Body of pancreas (tissue), 4 donors: ENCODE data around the gene ANG. TPM values are rescaled to one million over a fixed set of nuclear protein-coding genes. Genes with fewer than 3 reads are reported as not detected.

ENCODE experiments used
- ATAC-seq: fragments of 150-250 bp; one replicate; pipeline ENCODE4 v1.9.1; 2016
- DNase-seq, 4 donors: peaks; one replicate each; pipeline ENCODE4 v3.0.0-alpha.2; 2019
- H3K27ac ChIP-seq, 4 donors: fragments of 200-600 bp; sonication (generic); 1 replicate in 3 of 4; 2 replicates in 1 of 4; pipeline versions ENCODE4 v1.5.1 to v1.6.1; 2016 to 2019; ENCODE audit warnings: mild to moderate bottlenecking in 1 of 4, mixed read lengths in 1 of 4, moderate library complexity in 1 of 4
- H3K27me3 ChIP-seq, 2 donors: fragments of 200-600 bp; sonication (generic); one replicate each; pipeline ENCODE4 v1.6.0; 2016; ENCODE audit warnings: mild to moderate bottlenecking in 1 of 2
- H3K36me3 ChIP-seq, 2 donors: fragments of 200-600 bp; sonication (generic); replicated peaks in 1 of 2; 2 replicates each; pipeline ENCODE4 v1.5.1; 2016; ENCODE audit warnings: low read depth in 2 of 2; ENCODE audit not compliant: insufficient read depth in 1 of 2
- H3K4me1 ChIP-seq: fragments of 200-600 bp; sonication (generic); one replicate; pipeline ENCODE4 v1.6.0; 2016
- H3K4me3 ChIP-seq, 2 donors: fragments of 200-600 bp; sonication (generic); 1 replicate in 1 of 2; 2 replicates in 1 of 2; pipeline ENCODE4 v1.5.1; 2016 to 2019
- H3K9me3 ChIP-seq, 3 donors: fragments of 200-600 bp; sonication (generic); 1 replicate in 2 of 3; 2 replicates in 1 of 3; pipeline ENCODE4 v1.5.1; 2016
- POLR2A ChIP-seq, 3 donors: fragments of 450-650 bp; IDR thresholded peaks; one replicate each; pipeline ENCODE4 v1.6.1; 2016; ENCODE audit warnings: antibody characterized with exemption in 3 of 3, mild to moderate bottlenecking in 2 of 3
- WGBS, 2 donors: methylation state at CpG; one replicate each; pipeline ENCODE4 v1.1.5; 2017; 5-methylcytosine and 5-hydroxymethylcytosine counted together
- intact Hi-C: fragments of 100-400 bp; cut with DNase I; formaldehyde crosslinking; loops from one replicate; pipeline ENCODE4 v1.15.1; 2023
- total RNA-seq, 2 donors: library from RNA; depleted of rRNA; stranded (reverse); fragments of >200 nt; gene quantifications; one replicate each; pipeline ENCODE4 v1.1.0, GENCODE V29; 2016
- TF ChIP-seq, protein P1 (sequence below), 7 experiments: fragments of 450-650 bp in 4 of 7; fragments of 200-600 bp in 3 of 7; sonication (generic) in 3 of 7; IDR thresholded peaks; one replicate each; pipeline ENCODE4 v1.5.1; 2016 to 2019; ENCODE audit warnings: antibody characterized with exemption in 7 of 7

ANG gene
- total RNA-seq, 2 donors from 2014 or later = 24.1 to 28.0 TPM

DNA sequence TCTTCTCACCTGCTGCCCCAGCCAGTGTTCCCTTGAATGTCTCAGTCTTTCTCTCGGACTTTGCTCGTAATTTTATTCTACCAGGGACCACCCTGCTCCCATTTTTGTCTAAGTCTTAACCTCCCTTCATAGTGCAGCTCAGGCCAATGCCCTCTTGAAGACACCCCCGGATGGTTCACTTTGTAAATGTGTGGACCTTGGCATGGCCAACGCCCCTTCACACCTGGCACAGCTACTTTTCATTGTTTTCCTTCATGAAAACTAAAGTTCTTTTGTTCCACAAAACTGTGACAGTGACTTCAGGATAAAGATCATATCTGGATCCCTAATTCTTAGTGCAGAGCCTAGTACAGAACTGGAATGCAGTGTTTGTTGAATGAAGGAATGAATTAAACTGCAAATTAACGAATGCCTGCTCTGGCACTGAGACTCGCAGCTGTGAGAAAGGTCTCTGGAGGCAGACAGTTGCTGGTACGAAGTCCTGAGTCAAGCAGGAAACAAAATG, 7.7 kb upstream of the ANG start:
- 8 to 14% methylated on average over 7 of the region's 7 CpGs for WGBS, 2 donors
- H3K36me3 ChIP-seq = no peaks in the 10 kb centered on the region
- TF ChIP-seq, protein P1, sequence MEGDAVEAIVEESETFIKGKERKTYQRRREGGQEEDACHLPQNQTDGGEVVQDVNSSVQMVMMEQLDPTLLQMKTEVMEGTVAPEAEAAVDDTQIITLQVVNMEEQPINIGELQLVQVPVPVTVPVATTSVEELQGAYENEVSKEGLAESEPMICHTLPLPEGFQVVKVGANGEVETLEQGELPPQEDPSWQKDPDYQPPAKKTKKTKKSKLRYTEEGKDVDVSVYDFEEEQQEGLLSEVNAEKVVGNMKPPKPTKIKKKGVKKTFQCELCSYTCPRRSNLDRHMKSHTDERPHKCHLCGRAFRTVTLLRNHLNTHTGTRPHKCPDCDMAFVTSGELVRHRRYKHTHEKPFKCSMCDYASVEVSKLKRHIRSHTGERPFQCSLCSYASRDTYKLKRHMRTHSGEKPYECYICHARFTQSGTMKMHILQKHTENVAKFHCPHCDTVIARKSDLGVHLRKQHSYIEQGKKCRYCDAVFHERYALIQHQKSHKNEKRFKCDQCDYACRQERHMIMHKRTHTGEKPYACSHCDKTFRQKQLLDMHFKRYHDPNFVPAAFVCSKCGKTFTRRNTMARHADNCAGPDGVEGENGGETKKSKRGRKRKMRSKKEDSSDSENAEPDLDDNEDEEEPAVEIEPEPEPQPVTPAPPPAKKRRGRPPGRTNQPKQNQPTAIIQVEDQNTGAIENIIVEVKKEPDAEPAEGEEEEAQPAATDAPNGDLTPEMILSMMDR (IDR thresholded peaks at IDR 0.05) = no peak
- no peak for TF ChIP-seq POLR2A (IDR thresholded peaks at IDR 0.05)
- H3K4me1 ChIP-seq = peaks cover 35% of the 10 kb centered on the region
- DNase-seq (peak; percentile 49 to 81 (median 64)), ATAC-seq (no peak)
- peak overlapping the region; percentile 94 to 99 (median 97) for H3K27ac ChIP-seq
- no peaks in the 10 kb centered on the region for H3K9me3 ChIP-seq
- H3K27me3 ChIP-seq = no peaks in the 10 kb centered on the region
- intact Hi-C loops = no loop called here
- no peak overlapping the region for H3K4me3 ChIP-seq

DNA sequence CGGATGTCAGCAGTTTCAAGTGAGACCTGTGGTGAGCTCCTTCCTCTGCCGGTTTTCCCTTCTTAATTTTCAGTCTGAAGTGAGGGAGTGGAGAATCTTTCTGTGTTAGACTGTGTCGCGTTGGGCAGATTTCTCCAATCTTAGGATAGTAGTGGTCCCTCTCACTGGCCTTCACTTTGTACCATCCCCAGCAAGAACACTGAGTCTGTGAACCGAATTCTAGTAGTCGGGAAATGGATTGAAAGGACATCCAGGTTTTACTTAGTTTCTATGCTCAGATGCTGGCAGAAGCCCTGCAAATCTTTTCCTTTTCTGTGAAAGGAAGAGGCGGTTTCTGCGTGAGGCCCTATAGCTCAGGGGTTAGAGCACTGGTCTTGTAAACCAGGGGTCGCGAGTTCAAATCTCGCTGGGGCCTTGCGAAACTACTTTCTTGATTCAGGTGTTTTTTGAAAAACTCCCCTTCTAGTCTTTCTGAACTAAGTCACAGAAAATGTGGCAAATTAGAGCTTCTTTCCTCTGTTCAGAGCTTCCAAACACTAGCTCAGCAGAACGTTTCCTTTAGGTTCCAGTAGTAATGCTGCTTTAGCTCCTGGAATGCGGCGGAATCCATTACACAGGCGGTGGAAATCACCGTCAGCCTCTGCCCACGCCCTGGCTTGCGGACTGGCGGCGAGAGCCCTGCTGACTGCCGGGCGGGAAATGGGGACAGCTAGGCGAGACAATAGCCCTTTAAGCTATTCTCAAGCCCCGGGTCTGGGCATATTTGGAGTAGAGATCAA, 7.0 kb upstream of the ANG start:
- no peaks in the 10 kb centered on the region for H3K9me3 ChIP-seq
- H3K4me1 ChIP-seq = peaks cover 35% of the 10 kb centered on the region
- ATAC-seq (peak; percentile 45), DNase-seq (peak; percentile 88 to 92 (median 90))
- intact Hi-C loops = no loop called here
- peak overlapping the region in 1 of 2 donors; percentile 42 for H3K4me3 ChIP-seq
- no peaks in the 10 kb centered on the region for H3K27me3 ChIP-seq
- WGBS, 2 donors = 0 to 1% methylated on average over 16 to 25 of the region's 25 CpGs
- H3K36me3 ChIP-seq = no peaks in the 10 kb centered on the region
- TF ChIP-seq, protein P1 (IDR thresholded peaks at IDR 0.05) = no peak
- peak overlapping the region; percentile 94 to 99 (median 97) for H3K27ac ChIP-seq

DNA sequence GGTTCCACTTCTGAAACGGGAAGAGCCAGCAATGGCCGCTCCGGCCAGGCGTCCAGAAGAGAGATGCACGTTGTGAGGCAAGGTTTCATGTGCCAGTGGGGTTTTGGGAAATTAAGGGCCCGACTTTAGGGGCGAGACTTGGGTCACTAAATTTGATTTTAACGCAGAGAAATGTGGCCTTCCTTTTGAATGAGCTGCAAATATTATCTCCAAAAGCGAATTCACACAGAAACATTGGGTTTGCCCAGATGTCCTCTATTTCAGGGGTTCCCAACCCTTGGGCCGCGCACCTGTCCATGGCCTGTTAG, 6.5 kb upstream of the ANG start:
- WGBS, 2 donors = 1 to 2% methylated on average over 11 of the region's 11 CpGs
- Histone ChIP-seq H3K36me3 (no peaks in the 10 kb centered on the region), H3K4me3 (peak overlapping the region in 1 of 2 donors; percentile 42), H3K27me3 (no peaks in the 10 kb centered on the region), H3K27ac (peak overlapping the region; percentile 94 to 99 (median 97)), H3K4me1 (peaks cover 40% of the 10 kb centered on the region), H3K9me3 (no peaks in the 10 kb centered on the region)
- no peak for ATAC-seq
- intact Hi-C loops = no loop called here
- no peak for DNase-seq
- TF ChIP-seq, protein P1 (IDR thresholded peaks at IDR 0.05) = no peak
- TF ChIP-seq POLR2A (IDR thresholded peaks at IDR 0.05) = no peak

DNA sequence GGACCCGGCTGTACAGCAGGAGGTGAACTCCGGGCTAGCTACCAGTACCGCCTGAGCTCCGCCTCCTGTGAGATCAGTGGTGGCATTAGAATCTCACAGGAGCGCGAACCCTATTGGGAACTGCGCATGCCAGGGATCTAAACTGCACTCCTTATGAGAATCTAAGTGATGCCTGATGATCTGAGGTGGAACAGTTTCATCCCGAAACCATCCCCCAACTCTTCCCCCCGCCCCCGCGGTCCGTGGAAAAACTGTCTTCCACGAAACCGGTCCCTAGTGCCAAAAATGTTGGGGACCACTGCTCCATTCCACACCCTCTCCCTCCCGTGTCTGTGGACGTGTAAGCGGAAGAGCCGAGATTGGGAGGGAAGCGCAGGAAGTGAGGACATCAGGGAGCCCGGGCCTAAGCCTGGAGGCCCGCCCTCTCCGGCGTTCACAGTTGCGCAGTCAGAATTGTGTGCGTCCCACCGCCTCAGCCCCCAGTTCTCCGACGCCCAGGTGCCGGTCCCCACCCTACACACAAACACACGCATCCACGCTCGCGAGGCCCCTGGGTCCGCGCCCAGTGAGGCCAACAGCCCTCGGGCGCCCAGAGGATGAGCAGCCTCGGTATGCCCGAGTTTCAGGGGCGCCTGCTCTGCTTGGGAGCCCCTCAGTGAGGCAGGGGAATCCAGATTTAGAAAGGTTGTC, 6.0 kb upstream of the ANG start:
- Histone ChIP-seq H3K4me1 (peaks cover 45% of the 10 kb centered on the region), H3K9me3 (no peaks in the 10 kb centered on the region), H3K36me3 (no peaks in the 10 kb centered on the region), H3K27me3 (no peaks in the 10 kb centered on the region), H3K27ac (peak overlapping the region; percentile 94 to 99 (median 97)), H3K4me3 (peak overlapping the region; percentile 15 to 18)
- 0 to 1% methylated on average over 18 to 40 of the region's 40 CpGs for WGBS, 2 donors
- ATAC-seq (peak; percentile 69), DNase-seq (peak; percentile 85 to 93 (median 90))
- peak; percentile 84 to 97 (median 95) for TF ChIP-seq POLR2A (IDR thresholded peaks at IDR 0.05)
- TF ChIP-seq, protein P1 (IDR thresholded peaks at IDR 0.05) = peak in 3 of 7 experiments; percentile 3 to 18 (median 7)
- intact Hi-C loops = no loop called here
